Loucy (cell line): ENCODE results near the gene LPA.
"Not testable (repeated sequence)": the region's sequence is repeated elsewhere in the genome, so short reads cannot be mapped to it uniquely, and the experiment has no call there.

Experiments used
- H2AFZ ChIP-seq: fragments of 200-600 bp; sonication (generic); 2 replicates; pipeline ENCODE4 v1.6.0; 2016; ENCODE audit warnings: antibody characterized with exemption, mild to moderate bottlenecking, low read length, moderate library complexity
- H3F3A ChIP-seq: fragments of 200-600 bp; 2 replicates; pipeline ENCODE4 v1.6.0; 2016; ENCODE audit warnings: antibody characterized with exemption, low read depth, mild to moderate bottlenecking
- H3K27me3 ChIP-seq: fragments of 200-600 bp; sonication (generic); 2 replicates; pipeline ENCODE4 v1.6.1; 2014; ENCODE audit warnings: low read length, mild to moderate bottlenecking; ENCODE audit not compliant: insufficient read depth, poor library complexity, severe bottlenecking
- H3K36me3 ChIP-seq: fragments of 200-600 bp; sonication (generic); 2 replicates; pipeline ENCODE4 v1.6.1; 2016; ENCODE audit warnings: low read length; ENCODE audit not compliant: insufficient read depth
- H3K4me1 ChIP-seq: fragments of 200-600 bp; sonication (generic); 2 replicates; pipeline ENCODE4 v1.5.1; 2014; ENCODE audit warnings: low read length, mild to moderate bottlenecking; ENCODE audit not compliant: insufficient read depth, poor library complexity, severe bottlenecking
- H3K4me2 ChIP-seq: fragments of 200-600 bp; sonication (generic); 2 replicates; pipeline ENCODE4 v1.6.0; 2014; ENCODE audit warnings: antibody characterized with exemption, low read length, low read depth, mild to moderate bottlenecking; ENCODE audit not compliant: poor library complexity, severe bottlenecking
- H3K4me3 ChIP-seq: fragments of 200-600 bp; sonication (generic); 2 replicates; pipeline ENCODE4 v1.5.1; 2014; ENCODE audit warnings: low read length, mild to moderate bottlenecking, mixed read lengths; ENCODE audit not compliant: poor library complexity, severe bottlenecking
- H3K79me2 ChIP-seq: fragments of 200-600 bp; sonication (generic); 2 replicates; pipeline ENCODE4 v1.6.1; 2014; ENCODE audit warnings: low read length; ENCODE audit not compliant: insufficient read depth
- H3K9ac ChIP-seq: fragments of 200-600 bp; sonication (generic); 2 replicates; pipeline ENCODE4 v1.6.0; 2014; ENCODE audit warnings: mild to moderate bottlenecking, low read depth, low read length, moderate library complexity; ENCODE audit not compliant: poor library complexity, severe bottlenecking
- H3K9me2 ChIP-seq: fragments of 200-600 bp; sonication (generic); replicated peaks from 2 replicates; pipeline ENCODE4 v1.6.1; 2016; ENCODE audit warnings: low read depth, low read length, mixed read lengths
- H3K9me3 ChIP-seq: fragments of 200-600 bp; sonication (generic); 2 replicates; pipeline ENCODE4 v1.6.1; 2014; ENCODE audit warnings: mild to moderate bottlenecking, antibody characterized with exemption, low read length, low read depth; ENCODE audit not compliant: insufficient read depth
- H4K20me1 ChIP-seq: fragments of 200-600 bp; sonication (generic); 2 replicates; pipeline ENCODE4 v1.6.0; 2014; ENCODE audit warnings: antibody characterized with exemption, low read length, mild to moderate bottlenecking; ENCODE audit not compliant: insufficient read depth, poor library complexity, severe bottlenecking
- EZH2phosphoT487 ChIP-seq: fragments of 200-600 bp; IDR thresholded peaks from 2 replicates; pipeline ENCODE4 v1.6.1; 2018; ENCODE audit warnings: antibody characterized with exemption, mild to moderate bottlenecking, moderate library complexity, borderline replicate concordance
- TF ChIP-seq, protein P1 (sequence below): fragments of 200-600 bp; sonication (generic); conservative IDR thresholded peaks from 2 replicates; pipeline ENCODE4 v1.5.1; 2014; ENCODE audit warnings: mild to moderate bottlenecking, antibody characterized with exemption, low read length

LPA gene

DNA sequence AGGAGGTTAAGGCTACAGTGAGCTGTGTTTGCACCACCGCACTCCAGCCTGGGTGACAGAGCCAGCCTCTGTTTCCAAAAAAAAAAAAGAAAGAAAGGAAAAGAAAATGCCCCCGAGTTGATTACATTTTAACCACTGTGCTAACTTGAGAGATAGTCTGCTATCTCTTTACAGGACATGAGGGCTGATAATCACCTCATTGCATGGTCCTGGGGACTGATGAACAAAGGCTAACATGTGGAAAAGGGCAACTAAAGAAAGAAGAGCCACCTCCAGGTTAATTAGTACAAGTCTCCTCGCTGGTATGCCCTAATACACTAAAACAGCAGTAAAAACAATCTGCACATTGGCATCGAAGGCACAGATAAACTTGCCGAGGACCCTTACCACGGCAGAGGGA lies 33.8 kb upstream of the LPA start:
- Histone ChIP-seq H4K20me1 (no peaks in the 10 kb centered on the region), H3K9me3 (no peaks in the 10 kb centered on the region), H3K9ac (no peak overlapping the region), H3K4me1 (no peaks in the 10 kb centered on the region), H3F3A (no peaks in the 10 kb centered on the region), H3K79me2 (no peaks in the 10 kb centered on the region), H3K27me3 (no peaks in the 10 kb centered on the region), H3K36me3 (no peaks in the 10 kb centered on the region), H3K9me2 (no peaks in the 10 kb centered on the region), H2AFZ (no peak overlapping the region), H3K4me3 (no peak overlapping the region), H3K4me2 (no peak overlapping the region)
- TF ChIP-seq EZH2phosphoT487, result no peak
- TF ChIP-seq, protein P1, sequence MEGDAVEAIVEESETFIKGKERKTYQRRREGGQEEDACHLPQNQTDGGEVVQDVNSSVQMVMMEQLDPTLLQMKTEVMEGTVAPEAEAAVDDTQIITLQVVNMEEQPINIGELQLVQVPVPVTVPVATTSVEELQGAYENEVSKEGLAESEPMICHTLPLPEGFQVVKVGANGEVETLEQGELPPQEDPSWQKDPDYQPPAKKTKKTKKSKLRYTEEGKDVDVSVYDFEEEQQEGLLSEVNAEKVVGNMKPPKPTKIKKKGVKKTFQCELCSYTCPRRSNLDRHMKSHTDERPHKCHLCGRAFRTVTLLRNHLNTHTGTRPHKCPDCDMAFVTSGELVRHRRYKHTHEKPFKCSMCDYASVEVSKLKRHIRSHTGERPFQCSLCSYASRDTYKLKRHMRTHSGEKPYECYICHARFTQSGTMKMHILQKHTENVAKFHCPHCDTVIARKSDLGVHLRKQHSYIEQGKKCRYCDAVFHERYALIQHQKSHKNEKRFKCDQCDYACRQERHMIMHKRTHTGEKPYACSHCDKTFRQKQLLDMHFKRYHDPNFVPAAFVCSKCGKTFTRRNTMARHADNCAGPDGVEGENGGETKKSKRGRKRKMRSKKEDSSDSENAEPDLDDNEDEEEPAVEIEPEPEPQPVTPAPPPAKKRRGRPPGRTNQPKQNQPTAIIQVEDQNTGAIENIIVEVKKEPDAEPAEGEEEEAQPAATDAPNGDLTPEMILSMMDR, result no peak

DNA sequence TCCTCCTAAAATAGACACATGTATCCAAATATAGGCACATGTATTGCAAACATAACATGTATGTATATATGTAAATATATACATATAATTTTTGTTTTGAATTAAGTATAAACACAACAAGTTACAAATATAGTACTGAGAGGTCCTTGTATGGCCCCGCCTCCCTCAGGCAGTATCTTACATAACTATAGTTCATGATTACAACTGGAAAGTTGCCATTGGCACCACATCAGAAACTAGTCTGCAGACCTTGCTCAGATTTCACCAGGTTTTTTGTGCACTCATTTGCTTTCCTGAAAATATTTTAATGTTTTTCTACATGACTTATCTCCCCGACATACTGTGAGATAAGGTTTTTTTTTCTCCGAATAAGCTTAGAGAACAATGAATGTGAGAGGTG lies 32.8 kb upstream of the LPA start:
- not testable (repeated sequence) for H4K20me1 ChIP-seq, H3K4me1 ChIP-seq, H3K27me3 ChIP-seq, H3K4me3 ChIP-seq, H2AFZ ChIP-seq, H3K4me2 ChIP-seq, H3K9me3 ChIP-seq, H3F3A ChIP-seq, H3K9me2 ChIP-seq, H3K36me3 ChIP-seq, H3K79me2 ChIP-seq, H3K9ac ChIP-seq

DNA sequence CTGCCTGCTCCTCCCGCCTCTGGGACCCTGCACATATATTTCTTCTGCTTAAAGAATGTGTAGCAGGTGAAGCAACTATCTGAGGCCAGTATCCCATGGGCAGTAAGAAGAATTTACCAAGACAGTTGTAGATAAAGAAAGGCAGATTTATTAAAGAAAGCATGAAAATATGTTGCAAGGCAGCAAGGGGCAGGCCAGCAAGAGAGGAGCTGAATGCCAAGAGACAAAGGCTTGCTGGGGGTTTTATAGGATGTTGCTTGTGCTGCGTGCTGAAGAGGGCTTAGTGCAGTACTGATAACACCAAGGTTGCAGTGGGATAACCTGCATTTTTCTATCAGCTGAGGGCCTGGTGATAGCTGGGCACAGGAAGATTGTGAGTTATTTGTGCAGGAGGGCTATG lies 31.5 kb upstream of the LPA start:
- not testable (repeated sequence) for H3K4me1 ChIP-seq, H3K27me3 ChIP-seq

DNA sequence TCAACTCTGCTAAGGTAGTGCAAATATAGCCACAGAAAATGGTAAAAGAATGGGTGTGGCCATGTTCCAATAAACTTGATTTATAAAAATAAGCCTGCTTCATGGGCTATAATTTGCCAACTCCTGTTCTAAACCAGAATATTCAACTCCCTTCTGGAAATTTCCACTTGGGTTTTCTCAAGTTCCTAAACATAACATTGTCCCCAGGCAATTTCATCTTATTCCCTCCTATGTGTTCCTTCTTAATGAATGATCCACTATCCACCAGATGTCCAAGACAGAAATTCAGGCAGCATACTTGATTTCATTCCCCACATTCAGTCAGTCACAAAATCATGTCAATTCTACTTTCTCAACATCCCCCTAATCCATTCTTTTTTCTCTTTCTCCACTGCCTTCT lies 30.9 kb upstream of the LPA start:
- H3K36me3 ChIP-seq, H3K9me2 ChIP-seq, H3K4me3 ChIP-seq, H3K4me1 ChIP-seq, H3K4me2 ChIP-seq, H3K27me3 ChIP-seq, H3K79me2 ChIP-seq, H4K20me1 ChIP-seq, H3K9ac ChIP-seq, H3F3A ChIP-seq, H2AFZ ChIP-seq, H3K9me3 ChIP-seq: not testable (repeated sequence)

More for the DNA sequence above, 31.5 kb upstream of the LPA start:
- not testable (repeated sequence) for H4K20me1 ChIP-seq, H2AFZ ChIP-seq, H3F3A ChIP-seq, H3K9ac ChIP-seq, H3K9me2 ChIP-seq, H3K36me3 ChIP-seq, H3K79me2 ChIP-seq, H3K4me3 ChIP-seq, H3K9me3 ChIP-seq, H3K4me2 ChIP-seq

DNA sequence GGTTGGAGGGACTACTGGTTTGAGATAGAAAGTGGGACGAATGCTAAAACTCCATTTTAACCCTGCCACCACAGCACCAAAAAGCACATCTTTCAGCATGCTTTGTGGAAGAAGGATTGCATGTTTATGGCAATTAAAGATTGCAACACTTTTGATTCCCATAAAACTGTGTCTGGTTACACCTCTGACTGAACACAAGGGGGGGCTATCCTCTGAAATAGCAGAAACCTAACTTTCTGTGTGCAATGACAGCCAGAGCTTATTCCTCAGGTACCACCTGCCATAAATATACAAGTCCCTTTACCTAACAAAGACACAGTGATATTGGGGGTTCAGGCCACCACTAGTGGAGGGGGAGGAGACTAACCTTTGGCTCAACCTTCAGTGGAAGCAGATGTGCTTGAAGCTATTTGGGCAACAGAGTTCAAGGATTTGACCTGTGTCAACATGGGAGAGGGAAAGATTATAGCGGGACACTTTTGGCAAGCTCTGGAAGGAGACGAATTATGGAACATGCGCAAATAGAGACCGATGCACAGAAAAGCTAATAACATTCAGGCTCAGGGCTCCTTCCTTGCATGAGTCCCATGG lies 28.4 kb upstream of the LPA start:
- TF ChIP-seq, protein P1, result no peak
- Histone ChIP-seq H3K9ac (no peak overlapping the region), H3K4me2 (no peak overlapping the region), H3K9me2 (no peaks in the 10 kb centered on the region), H4K20me1 (no peaks in the 10 kb centered on the region), H3K4me1 (no peaks in the 10 kb centered on the region), H3K36me3 (no peaks in the 10 kb centered on the region), H3K4me3 (no peak overlapping the region), H2AFZ (no peak overlapping the region), H3K27me3 (no peaks in the 10 kb centered on the region), H3F3A (no peaks in the 10 kb centered on the region), H3K9me3 (no peaks in the 10 kb centered on the region), H3K79me2 (no peaks in the 10 kb centered on the region)
